GM21576 (cell line): ENCODE measurements around the gene GALK2.
"Not testable (repeated sequence)": the region's sequence is repeated elsewhere in the genome, so short reads cannot be mapped to it uniquely, and the experiment has no call there.

ENCODE experiments used
- ATAC-seq: cut with Tn5 transposase; IDR thresholded peaks from one replicate; pipeline ENCODE4 v1.9.1; 2021; ENCODE audit warnings: mild to moderate bottlenecking, moderate library complexity; ENCODE audit not compliant: unreplicated experiment

The GALK2 gene

DNA sequence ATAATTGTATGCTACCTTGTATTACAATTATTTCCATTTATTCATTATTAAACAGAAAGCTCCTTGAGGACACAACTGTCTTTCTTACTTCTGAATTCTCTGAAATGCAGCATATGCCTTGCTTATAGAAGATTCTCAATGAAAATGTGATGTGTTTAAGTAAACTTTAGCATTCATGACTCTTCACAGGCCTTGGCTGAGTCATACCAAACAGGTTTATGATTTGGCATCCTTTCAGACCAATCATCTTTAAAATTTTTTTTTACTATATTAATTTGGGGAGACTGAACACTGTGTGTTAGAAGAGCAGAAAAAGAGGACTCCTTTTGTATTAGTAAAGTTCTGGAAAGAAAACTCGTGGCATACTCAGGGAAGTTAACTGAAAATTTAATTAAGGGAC is 6.4 kb upstream of the GALK2 start:
- ATAC-seq: no peak

GRCh38 chr15:49164865-49165264 is 5.2 kb upstream of the GALK2 start:
- ATAC-seq: no peak

DNA sequence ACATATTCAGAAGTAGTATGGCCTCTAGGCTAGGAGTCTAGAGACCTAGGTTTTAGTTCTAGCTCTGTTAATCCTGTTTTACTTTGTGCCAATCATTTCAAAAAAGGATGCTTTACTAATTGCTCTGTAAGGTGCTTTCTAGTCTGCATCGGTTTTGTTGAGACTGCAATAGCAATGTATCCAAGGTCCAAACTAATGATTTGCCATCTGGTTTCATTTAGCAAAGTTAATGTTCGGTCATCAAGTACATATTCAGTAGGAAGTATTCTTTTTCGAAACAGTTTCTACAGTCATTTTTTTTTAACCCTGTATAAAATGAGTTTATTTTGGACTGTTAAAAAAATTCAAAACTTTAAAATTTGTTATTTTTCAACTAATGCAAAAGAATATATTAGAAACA is 2.0 kb upstream of the GALK2 start:
- ATAC-seq: no peak

DNA sequence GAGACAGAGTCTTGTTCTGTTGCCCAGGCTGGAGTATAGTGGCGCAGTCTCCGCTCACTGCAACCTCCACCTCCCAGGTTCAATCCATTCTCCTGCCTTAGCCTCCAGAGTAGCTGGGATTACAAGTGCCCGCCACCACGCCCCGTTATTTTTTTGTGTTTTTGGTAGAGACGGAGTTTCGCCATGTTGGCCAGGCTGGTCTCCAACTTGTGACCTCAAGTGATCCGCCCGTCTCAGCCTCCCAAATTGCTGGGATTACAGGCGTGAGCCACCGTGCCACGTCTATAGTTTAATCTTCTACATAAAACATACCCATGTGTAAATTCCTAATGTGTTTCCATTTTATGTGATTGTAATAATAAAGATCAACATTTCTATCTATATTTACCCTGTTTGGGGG is 1.7 kb downstream of the GALK2 start:
- no peak for ATAC-seq

GRCh38 chr15:49174902-49175301 is 4.9 kb downstream of the GALK2 start:
- ATAC-seq: no peak

GRCh38 chr15:49175582-49176397 is 5.7 kb downstream of the GALK2 start:
- ATAC-seq: not testable (repeated sequence)

GRCh38 chr15:49178497-49178896 is 8.4 kb downstream of the GALK2 start:
- no peak for ATAC-seq

DNA sequence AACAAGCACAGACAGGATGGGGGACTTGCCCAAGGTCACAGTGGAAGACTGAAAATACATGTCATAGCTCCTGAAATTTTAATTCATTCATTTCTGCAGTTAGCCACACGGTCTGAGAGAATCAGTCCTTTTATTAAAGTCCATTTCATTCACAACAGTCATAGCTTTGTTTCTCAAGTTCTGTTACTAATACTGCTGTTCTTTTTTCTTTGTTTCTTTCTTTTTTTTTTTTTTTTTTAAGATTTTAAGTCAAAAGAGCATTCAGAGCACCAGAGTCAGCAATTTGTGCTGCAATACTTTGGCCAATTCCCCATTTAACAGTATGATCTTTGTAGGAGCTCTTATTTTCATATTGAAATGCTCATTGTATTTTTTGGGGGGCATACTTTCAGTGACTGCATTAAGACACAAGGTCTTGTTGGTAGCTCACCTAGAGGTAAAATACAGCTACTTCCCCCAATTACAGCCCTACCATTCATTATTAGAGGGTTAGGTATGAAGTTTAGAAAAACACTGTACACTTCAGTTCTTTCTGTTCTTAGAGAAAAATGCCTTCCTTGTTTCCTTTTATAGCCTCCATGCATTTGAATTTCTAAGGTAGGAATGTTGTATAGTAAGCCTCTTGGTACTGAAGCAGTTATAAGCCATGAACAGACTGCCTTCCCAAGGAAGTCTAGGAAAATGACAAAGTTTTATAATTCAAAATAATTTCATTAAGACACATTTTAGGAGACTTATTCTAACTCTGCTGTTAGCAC is 9.6 kb downstream of the GALK2 start:
- ATAC-seq: no peak

DNA sequence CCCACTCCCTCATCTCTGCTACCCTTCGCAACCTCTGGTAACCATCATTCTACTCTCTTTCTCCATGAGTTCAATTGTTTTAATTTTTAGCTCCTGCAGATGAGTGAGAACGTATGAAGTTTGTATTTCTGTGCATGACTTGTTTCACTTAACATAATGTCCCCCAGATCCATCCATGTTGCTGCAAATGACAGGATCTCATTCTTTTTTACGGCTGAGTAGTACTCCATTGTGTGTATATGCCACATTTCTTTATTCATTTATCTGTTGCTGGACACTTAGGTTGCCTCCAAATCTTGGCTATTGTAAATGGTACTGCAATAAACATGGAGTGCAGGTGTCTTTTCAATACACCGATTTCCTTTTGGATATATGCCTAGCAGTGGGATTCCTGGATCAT is 12.1 kb downstream of the GALK2 start:
- no peak for ATAC-seq

DNA sequence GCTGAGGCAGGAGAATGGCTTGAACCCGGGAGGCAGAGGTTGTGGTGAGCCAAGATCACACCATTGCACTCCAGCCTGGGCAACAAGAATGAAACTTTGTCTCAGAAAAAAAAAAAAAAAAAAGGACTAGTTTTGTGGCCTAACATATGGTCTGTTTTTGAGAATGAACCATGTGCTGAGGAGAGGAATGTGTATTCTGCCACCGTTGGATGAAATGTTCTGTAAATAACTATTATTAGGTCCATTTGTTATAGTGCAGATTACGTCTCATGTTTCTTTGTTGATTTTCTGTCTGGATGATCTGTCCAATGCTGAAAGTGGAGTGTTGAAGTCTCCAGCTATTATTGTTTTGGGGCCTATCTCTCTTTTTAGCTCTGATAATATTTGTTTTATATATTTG is 13.7 kb downstream of the GALK2 start:
- not testable (repeated sequence) for ATAC-seq

DNA sequence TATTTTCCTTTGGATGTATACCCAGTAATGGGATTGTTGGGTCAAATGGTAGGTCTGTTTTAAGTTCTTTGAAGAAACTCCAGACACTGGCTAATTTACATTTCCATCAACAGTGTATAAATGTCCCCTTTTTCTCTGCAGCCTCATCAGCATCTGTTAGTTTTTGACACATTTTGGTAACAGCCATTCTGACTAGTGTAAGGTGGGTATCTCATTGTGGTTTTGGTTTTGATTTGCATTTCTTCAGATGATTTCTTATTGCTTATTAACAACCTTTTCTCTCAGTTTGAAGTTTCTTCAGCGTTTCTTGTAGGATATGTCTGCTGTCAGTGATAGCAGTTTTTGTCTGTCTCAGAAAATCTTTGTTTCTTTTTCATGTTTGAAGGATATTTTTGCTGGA is 15.4 kb downstream of the GALK2 start:
- no peak for ATAC-seq

GRCh38 chr15:49187549-49188245 is 17.6 kb downstream of the GALK2 start:
- ATAC-seq: no peak

GRCh38 chr15:49188933-49189332 is 18.9 kb downstream of the GALK2 start:
- no peak for ATAC-seq

DNA sequence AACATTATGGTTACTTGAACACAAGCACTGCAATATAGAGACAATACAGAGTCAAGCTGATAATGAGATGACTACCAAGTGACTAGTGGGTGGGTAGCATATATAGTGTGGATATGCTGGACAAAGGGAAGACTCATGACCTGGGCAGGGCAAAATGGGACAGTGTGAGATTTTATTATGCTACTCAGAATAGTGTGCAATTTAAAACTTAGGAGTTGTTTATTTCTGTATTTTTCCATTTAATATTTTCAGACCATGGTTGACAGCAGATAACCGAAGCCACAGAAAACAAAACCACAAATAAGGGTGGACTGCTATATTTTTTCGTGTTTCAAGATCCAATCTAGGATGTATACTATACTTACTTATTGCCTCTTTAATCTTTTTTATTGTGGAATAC is 19.6 kb downstream of the GALK2 start:
- no peak for ATAC-seq

GRCh38 chr15:49190586-49190985 is 20.5 kb downstream of the GALK2 start:
- no peak for ATAC-seq

DNA sequence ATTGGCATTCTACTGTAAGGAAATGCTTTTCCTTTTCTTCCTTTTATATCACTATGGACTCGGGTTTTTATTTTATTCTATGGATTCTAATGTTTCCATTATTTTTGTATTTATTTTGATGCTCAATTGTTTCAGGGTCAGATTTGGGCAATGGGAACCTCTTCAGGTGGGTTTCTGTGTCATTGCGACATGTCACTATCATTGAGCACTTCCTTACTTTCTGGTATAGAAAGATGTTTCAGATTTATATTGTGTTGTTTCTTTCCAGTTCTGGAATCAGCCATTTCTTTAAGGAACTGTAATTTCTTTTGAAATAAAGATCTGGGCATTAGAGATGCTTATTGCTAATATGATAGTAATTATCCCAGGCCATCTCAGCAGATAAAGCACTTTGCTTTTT is 21.8 kb downstream of the GALK2 start:
- no peak for ATAC-seq

DNA sequence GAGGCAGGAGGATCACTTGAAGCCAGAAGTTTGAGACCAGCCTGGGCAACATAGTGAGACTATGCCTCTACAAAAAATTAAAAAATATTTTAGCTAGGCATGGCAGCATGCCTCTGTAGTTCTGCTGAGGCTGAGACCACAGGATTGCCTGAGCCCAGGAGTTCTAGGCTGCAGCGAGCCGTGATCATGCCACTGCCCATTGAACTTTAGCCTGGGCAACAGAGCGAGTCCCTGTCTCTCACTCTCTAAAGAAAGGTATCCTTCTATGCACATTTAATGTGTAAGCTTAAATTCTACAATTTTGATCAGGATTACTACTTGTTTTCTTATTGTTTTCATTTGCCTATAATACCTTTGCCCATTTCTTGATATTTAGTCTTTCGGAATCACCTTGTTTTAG is 26.8 kb downstream of the GALK2 start:
- ATAC-seq: no peak

DNA sequence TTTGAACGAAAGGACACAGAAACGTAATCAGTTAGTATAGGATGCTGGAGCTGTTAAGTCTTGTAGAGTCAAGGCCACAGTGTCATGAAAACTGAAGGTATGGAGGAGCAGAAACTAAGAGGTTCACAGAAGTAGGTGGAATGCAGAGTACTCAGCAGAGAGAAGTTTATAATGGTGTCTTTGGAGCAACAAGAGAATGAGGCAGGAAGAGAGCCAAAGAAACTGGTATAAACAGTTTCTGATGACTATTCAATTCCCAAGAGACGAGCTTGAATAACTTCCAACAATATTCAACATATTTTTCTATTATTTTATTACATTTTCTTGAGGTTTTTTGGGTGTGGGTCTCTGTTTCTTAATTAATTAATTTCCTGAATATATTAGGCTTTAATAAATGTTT is 29.6 kb downstream of the GALK2 start:
- no peak for ATAC-seq

- ATAC-seq: no peak
Measured at GRCh38 chr15:49200347-49200746, 30.3 kb downstream of the GALK2 start.

GRCh38 chr15:49208102-49208501 is 38.1 kb downstream of the GALK2 start:
- ATAC-seq: not testable (repeated sequence)

DNA sequence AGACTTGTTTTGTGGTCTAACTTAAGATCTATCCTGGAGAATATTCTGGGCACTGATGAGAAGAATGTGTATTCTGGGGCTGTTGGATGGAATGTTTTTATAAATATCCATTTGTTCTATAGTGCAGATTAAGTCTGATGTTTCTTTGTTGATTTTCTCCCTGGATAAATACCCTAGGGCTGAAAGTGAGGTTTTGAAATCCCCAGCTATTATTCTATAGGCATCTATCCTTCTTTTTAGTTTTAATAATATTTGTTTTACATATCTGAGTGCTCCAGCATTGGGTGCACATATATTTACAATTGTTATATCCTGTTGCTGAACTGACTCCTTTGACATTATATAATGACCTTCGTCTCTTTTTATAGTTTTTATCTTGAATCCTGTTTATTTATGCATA is 42.9 kb downstream of the GALK2 start:
- no peak for ATAC-seq
